ENCODE measurements around the gene ATXN7L3. TPM values are rescaled to one million over a fixed set of nuclear protein-coding genes. Genes with fewer than 3 reads are reported as not detected.
A peak's percentile ranks its signal among the peaks of the same experiment; 100 is the strongest.

The ATXN7L3 gene
- polyA plus RNA-seq, 3 donors: 8.5 to 60.9 (median 9.9) TPM

GRCh38 chr17:44170135-44170498, 29.6 kb downstream of the ATXN7L3 start:
- H3K9ac ChIP-seq (ENCODE audit: insufficient read depth, low read length, poor library complexity, severe bottlenecking): no peak overlapping the region
- no peak overlapping the region for H3K27ac ChIP-seq (ENCODE audit: low read depth in 1 of 2, low read length in 2 of 2)
- H2AFZ ChIP-seq (ENCODE audit: insufficient read depth, low read depth, low read length, poor library complexity, severe bottlenecking): no peak overlapping the region
- no peaks in the 10 kb centered on the region for H4K20me1 ChIP-seq (ENCODE audit: insufficient read depth, low read length)
- DNase-seq: no peak
- peaks cover 0 to 6% of the 10 kb centered on the region in 2 donors for H3K27me3 ChIP-seq (ENCODE audit: control insufficient read depth in 2 of 2, insufficient read depth in 2 of 2, low read length in 2 of 2)
- H3K79me2 ChIP-seq (ENCODE audit: insufficient read depth, low read length): no peaks in the 10 kb centered on the region
- no peak for TF ChIP-seq CTCF (IDR thresholded peaks at IDR 0.05)
- peaks cover 3% of the 10 kb centered on the region for H3K4me1 Mint-ChIP-seq
- intact Hi-C loops (cut with micrococcal nuclease): no loop called here
- no peaks in the 10 kb centered on the region for H3K36me3 ChIP-seq (replicated peaks in 1 of 2; ENCODE audit: control insufficient read depth in 1 of 2, insufficient read depth in 2 of 2, low read length in 2 of 2)
- H3K4me1 ChIP-seq (ENCODE audit: control insufficient read depth in 1 of 2, insufficient read depth in 2 of 2, low read length in 2 of 2): peaks cover 0 to 2% of the 10 kb centered on the region in 2 donors
- H3K27ac Mint-ChIP-seq: peak overlapping the region in 1 of 7 donors; percentile 61
- peaks cover 0 to 2% (median 0%) of the 10 kb centered on the region in 7 donors for H3K9me3 Mint-ChIP-seq
- no peak overlapping the region for H3K4me3 ChIP-seq (replicated peaks in 1 of 3; ENCODE audit: low read depth in 2 of 3, low read length in 3 of 3)
- H3K4me2 ChIP-seq (replicated peaks; ENCODE audit: extremely low read depth, low read length, poor library complexity, severe bottlenecking): no peak overlapping the region
- H3K4me3 Mint-ChIP-seq: peak overlapping the region in 1 of 2 donors; percentile 36
- WGBS (ENCODE audit: insufficient coverage): 82% methylated on average over 3 of the region's 5 CpGs
- no peaks in the 10 kb centered on the region for H3K9me3 ChIP-seq (replicated peaks in 1 of 2; ENCODE audit: control insufficient read depth in 1 of 2, insufficient read depth in 1 of 2, low read length in 2 of 2)
- peaks cover 3 to 5% (median 4%) of the 10 kb centered on the region in 3 donors for H3K27me3 Mint-ChIP-seq (ENCODE audit: low read depth in 3 of 3)
- peaks cover 0 to 8% of the 10 kb centered on the region in 2 donors for H3K36me3 Mint-ChIP-seq

GRCh38 chr17:44167181-44167861, 32.4 kb downstream of the ATXN7L3 start:
- no peaks in the 10 kb centered on the region for H4K20me1 ChIP-seq (ENCODE audit: insufficient read depth, low read length)
- no peak overlapping the region for H3K4me2 ChIP-seq (replicated peaks; ENCODE audit: extremely low read depth, low read length, poor library complexity, severe bottlenecking)
- Mint-ChIP-seq H3K4me1 (peaks cover 3% of the 10 kb centered on the region), H3K4me3 (no peak overlapping the region), H3K36me3 (peaks cover 1 to 3% of the 10 kb centered on the region in 2 donors), H3K9me3 (peaks cover 0 to 2% (median 0%) of the 10 kb centered on the region in 7 donors), H3K27me3 (ENCODE audit: low read depth in 3 of 3) (peaks cover 3 to 5% (median 4%) of the 10 kb centered on the region in 3 donors), H3K27ac (no peak overlapping the region)
- H3K36me3 ChIP-seq (replicated peaks in 1 of 2; ENCODE audit: control insufficient read depth in 1 of 2, insufficient read depth in 2 of 2, low read length in 2 of 2): no peaks in the 10 kb centered on the region
- H3K79me2 ChIP-seq (ENCODE audit: insufficient read depth, low read length): no peaks in the 10 kb centered on the region
- H3K9me3 ChIP-seq (replicated peaks in 1 of 2; ENCODE audit: control insufficient read depth in 1 of 2, insufficient read depth in 1 of 2, low read length in 2 of 2): no peaks in the 10 kb centered on the region
- no peak overlapping the region for H3K27ac ChIP-seq (ENCODE audit: low read depth in 1 of 2, low read length in 2 of 2)
- peaks cover 0 to 6% of the 10 kb centered on the region in 2 donors for H3K27me3 ChIP-seq (ENCODE audit: control insufficient read depth in 2 of 2, insufficient read depth in 2 of 2, low read length in 2 of 2)
- H3K4me1 ChIP-seq (ENCODE audit: control insufficient read depth in 1 of 2, insufficient read depth in 2 of 2, low read length in 2 of 2): peaks cover 0 to 2% of the 10 kb centered on the region in 2 donors
- H3K9ac ChIP-seq (ENCODE audit: insufficient read depth, low read length, poor library complexity, severe bottlenecking): no peak overlapping the region
- H3K4me3 ChIP-seq (replicated peaks in 1 of 3; ENCODE audit: low read depth in 2 of 3, low read length in 3 of 3): no peak overlapping the region
- DNase-seq: no peak
- TF ChIP-seq CTCF (IDR thresholded peaks at IDR 0.05): no peak
- intact Hi-C loops (cut with micrococcal nuclease): loop anchor here in 1 of 2 donors (5.0 kb wide), 1 partner anchor 225 kb away; the partner anchor contains the start of gene PPY
- WGBS (ENCODE audit: insufficient coverage): 82% methylated on average over 2 of the region's 7 CpGs
- H2AFZ ChIP-seq (ENCODE audit: insufficient read depth, low read depth, low read length, poor library complexity, severe bottlenecking): no peak overlapping the region
